Lower lobe of right lung (tissue), 2 donors: ENCODE results near the gene SLC25A48. TPM values are rescaled to one million over a fixed set of nuclear protein-coding genes. Genes with fewer than 3 reads are reported as not detected.

Experiments used
- ATAC-seq, 2 donors: fragments of 200-7000 bp; cut with Tn5 transposase; one replicate each; pipeline ENCODE4 v1.9.1; 2020 to 2022; ENCODE audit warnings: mild to moderate bottlenecking in 2 of 2, moderate library complexity in 2 of 2
- DNase-seq: peaks from one replicate; pipeline ENCODE4 v3.0.0-alpha.2; 2020
- H3K27ac ChIP-seq: fragments of 200-600 bp; one replicate; pipeline ENCODE4 v1.8.0; 2022
- H3K27me3 ChIP-seq: fragments of 200-600 bp; one replicate; pipeline ENCODE4 v1.8.0; 2022; ENCODE audit warnings: low read depth
- H3K36me3 ChIP-seq: fragments of 200-600 bp; one replicate; pipeline ENCODE4 v1.8.0; 2022; ENCODE audit warnings: mild to moderate bottlenecking
- H3K4me1 ChIP-seq: fragments of 200-600 bp; one replicate; pipeline ENCODE4 v1.8.0; 2022
- H3K4me3 ChIP-seq: fragments of 200-600 bp; one replicate; pipeline ENCODE4 v1.8.0; 2022; ENCODE audit warnings: mild to moderate bottlenecking
- H3K9me3 ChIP-seq: fragments of 200-600 bp; one replicate; pipeline ENCODE4 v1.8.0; 2022
- CTCF ChIP-seq: fragments of 200-600 bp; IDR thresholded peaks from one replicate; pipeline ENCODE4 v1.8.0; 2022; ENCODE audit warnings: antibody characterized with exemption, mild to moderate bottlenecking
- intact Hi-C: fragments of 100-400 bp; cut with DNase I; formaldehyde crosslinking; loops from one replicate; pipeline ENCODE4 v1.11.0; 2022
- total RNA-seq: library from RNA; stranded (reverse); fragmentation: NEBNext Ultra II Directional; extraction: Animal tissue kit (Norgen Biotek cat#: 25700); gene quantifications from one replicate; pipeline ENCODE4 v1.2.1, GENCODE V29; 2021
- donor health status: DM: no; HTN: yes; CAD: no; lungs with severe emphysema.

The SLC25A48 gene
- total RNA-seq, 1 donor from 2014 or later, result 0.24 TPM

- ATAC-seq, result no peak
- H3K27ac ChIP-seq, result no peak overlapping the region
- no peaks in the 10 kb centered on the region for H3K36me3 ChIP-seq
- peaks cover 18% of the 10 kb centered on the region for H3K27me3 ChIP-seq
- no peaks in the 10 kb centered on the region for H3K4me1 ChIP-seq
- no peaks in the 10 kb centered on the region for H3K9me3 ChIP-seq
- intact Hi-C loops, result no loop called here
- H3K4me3 ChIP-seq, result no peak overlapping the region
- TF ChIP-seq CTCF, result no peak
- DNase-seq, result no peak
Observed at GRCh38 chr5:135826994-135827671, 7.3 kb upstream of the SLC25A48 start.

- Histone ChIP-seq H3K36me3 (no peaks in the 10 kb centered on the region), H3K4me1 (no peaks in the 10 kb centered on the region), H3K27me3 (peaks cover 28% of the 10 kb centered on the region), H3K4me3 (no peak overlapping the region), H3K27ac (no peak overlapping the region), H3K9me3 (no peaks in the 10 kb centered on the region)
- intact Hi-C loops, result no loop called here
- TF ChIP-seq CTCF, result no peak
- ATAC-seq, result no peak
- DNase-seq, result no peak
Observed at GRCh38 chr5:135827965-135828781, 6.3 kb upstream of the SLC25A48 start.

GRCh38 chr5:135828782-135829127 lies 5.7 kb upstream of the SLC25A48 start:
- ATAC-seq, result no peak
- Histone ChIP-seq H3K36me3 (no peaks in the 10 kb centered on the region), H3K4me1 (no peaks in the 10 kb centered on the region), H3K4me3 (no peak overlapping the region), H3K27me3 (peaks cover 34% of the 10 kb centered on the region), H3K27ac (no peak overlapping the region), H3K9me3 (no peaks in the 10 kb centered on the region)
- intact Hi-C loops, result no loop called here
- TF ChIP-seq CTCF, result no peak
- no peak for DNase-seq

- Histone ChIP-seq H3K36me3 (no peaks in the 10 kb centered on the region), H3K9me3 (no peaks in the 10 kb centered on the region), H3K27ac (no peak overlapping the region), H3K4me3 (no peak overlapping the region), H3K4me1 (peaks cover under 1% of the 10 kb centered on the region), H3K27me3 (peaks cover 38% of the 10 kb centered on the region)
- intact Hi-C loops, result no loop called here
- no peak for DNase-seq
- ATAC-seq, result no peak
- TF ChIP-seq CTCF, result no peak
Observed at GRCh38 chr5:135829179-135829578, 5.3 kb upstream of the SLC25A48 start.

- Histone ChIP-seq H3K4me1 (peaks cover 7% of the 10 kb centered on the region), H3K27ac (no peak overlapping the region), H3K36me3 (no peaks in the 10 kb centered on the region), H3K27me3 (peaks cover 45% of the 10 kb centered on the region), H3K9me3 (no peaks in the 10 kb centered on the region), H3K4me3 (no peak overlapping the region)
- ATAC-seq (peak; percentile 52 to 60), DNase-seq (peak; percentile 71)
- intact Hi-C loops, result no loop called here
- TF ChIP-seq CTCF, result peak; percentile 61
Observed at GRCh38 chr5:135829681-135830383, 4.6 kb upstream of the SLC25A48 start.
